ENCODE measurements around the gene PSD4. TPM values are rescaled to one million over a fixed set of nuclear protein-coding genes. Genes with fewer than 3 reads are reported as not detected.

PSD4 gene
- total RNA-seq, 1 experiment from 2014 or later: 12.6 TPM

DNA sequence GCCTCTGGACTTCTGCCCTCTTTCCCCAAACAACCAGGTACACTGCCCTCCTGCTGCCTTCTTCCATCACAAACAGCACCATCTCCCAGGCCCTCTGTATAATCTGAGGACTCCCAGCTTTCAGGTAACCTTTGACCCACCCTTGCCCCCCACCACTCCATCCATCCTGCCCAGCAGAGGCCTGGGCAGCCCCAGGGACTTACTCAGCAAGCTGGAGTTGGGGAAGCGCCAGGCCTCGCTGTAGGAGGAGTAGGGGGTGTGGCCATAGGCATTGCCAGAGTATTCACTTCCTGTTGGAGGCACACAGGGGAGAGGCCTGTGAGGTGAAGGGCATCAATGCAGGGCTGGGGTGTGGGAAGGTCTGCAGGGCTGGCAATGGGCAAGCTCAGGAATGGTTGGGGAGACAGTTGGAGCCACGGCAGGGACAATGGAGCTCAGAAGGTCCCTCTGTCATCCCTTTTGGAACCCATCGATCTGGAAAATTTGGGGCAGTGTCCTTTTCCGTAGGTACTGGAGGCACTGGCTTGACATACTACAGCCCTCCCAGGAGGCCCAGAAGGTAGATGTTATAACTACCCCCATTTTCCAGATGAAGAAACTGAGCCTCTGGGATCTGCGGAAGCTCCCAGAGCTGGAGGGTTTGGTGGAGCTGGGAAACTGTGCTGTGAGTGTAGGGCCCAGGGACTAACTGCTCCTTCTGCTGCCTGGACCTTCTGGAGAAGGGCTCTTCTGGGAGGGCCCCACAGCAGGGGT, 46.3 kb downstream of the PSD4 start:
- intact Hi-C loops (cut with micrococcal nuclease): no loop called here
- H2AFZ ChIP-seq (ENCODE audit: low read depth, low read length, poor library complexity, severe bottlenecking): no peak overlapping the region
- H3K27ac ChIP-seq (ENCODE audit: low read depth, low read length): peak overlapping the region; percentile 44
- BruUV-seq (replicated peaks): TSS peak; percentile 81
- ChIA-PET POLR2A (interaction anchor here (0.7 to 2.3 kb wide), 6 partner anchors 9 to 21 kb away, joined by 3 to 22 read pairs (median 3); no protein-coding TSS in a partner anchor), CTCF (interaction anchor here (1.0 to 1.4 kb wide), 3 partner anchors 15 to 21 kb away, joined by 3 read pairs; no protein-coding TSS in a partner anchor), RAD21 (ENCODE audit: low non-redundant PET in 1 of 2, low total read pairs in 2 of 2, uncharacterized antibody in 2 of 2, unreplicated experiment in 2 of 2) (no interaction called here)
- peak; percentile 98 for ATAC-seq
- no peaks in the 10 kb centered on the region for H3K27me3 ChIP-seq (ENCODE audit: insufficient read depth, low read length)
- peaks cover 31 to 37% of the 10 kb centered on the region in 2 experiments for H3K4me1 ChIP-seq (ENCODE audit: control insufficient read depth in 1 of 2, insufficient read depth in 2 of 2, low read length in 2 of 2)
- peak overlapping the region; percentile 64 for H3K4me2 ChIP-seq (ENCODE audit: low read length)
- H3K4me3 ChIP-seq (replicated peaks in 1 of 2; ENCODE audit: low read depth in 1 of 2, low read length in 2 of 2): peak overlapping the region; percentile 15 to 33
- H3K9ac ChIP-seq (ENCODE audit: low read length): peak overlapping the region; percentile 48
- H3K9me2 ChIP-seq (ENCODE audit: insufficient read depth): peaks cover 4% of the 10 kb centered on the region; the same call in 1 of the 2 replicates
- H3K9me3 ChIP-seq (ENCODE audit: control insufficient read depth in 1 of 2, insufficient read depth in 1 of 2, low read depth in 1 of 2, low read length in 2 of 2): no peaks in the 10 kb centered on the region
- peak; percentile 50 for DNase-seq (ENCODE audit: low read depth, low spot score)
- no peaks in the 10 kb centered on the region for H4K20me1 ChIP-seq (ENCODE audit: insufficient read depth)
- H3K79me2 ChIP-seq (ENCODE audit: insufficient read depth, low read length): no peaks in the 10 kb centered on the region
- H3K36me3 ChIP-seq (ENCODE audit: control insufficient read depth in 1 of 2, insufficient read depth in 2 of 2, low read length in 2 of 2): no peaks in the 10 kb centered on the region
- no peak for TF ChIP-seq SIN3A (IDR thresholded peaks at IDR 0.05; ENCODE audit: low read depth)
- TF ChIP-seq FOSL1 (IDR thresholded peaks at IDR 0.05; ENCODE audit: low read depth): no peak
- TF ChIP-seq CTCF (IDR thresholded peaks at IDR 0.05 in 2 of 3, conservative IDR thresholded peaks at IDR 0.05 in 1 of 3; ENCODE audit: borderline replicate concordance in 1 of 3, insufficient read depth in 1 of 3, low read depth in 2 of 3, low read length in 2 of 3): no peak
- no peak for TF ChIP-seq CEBPB (IDR thresholded peaks at IDR 0.05; ENCODE audit: low read depth)
- TF ChIP-seq MAX (IDR thresholded peaks at IDR 0.05): no peak
- TF ChIP-seq ELF1 (IDR thresholded peaks at IDR 0.05; ENCODE audit: borderline replicate concordance, low read depth): no peak; the same call in 1 of the 2 replicates
- TF ChIP-seq ZFX (IDR thresholded peaks at IDR 0.05): peak; percentile 55
- TF ChIP-seq POLR2A (IDR thresholded peaks at IDR 0.05; ENCODE audit: borderline replicate concordance, extremely low read depth, insufficient read depth, insufficient read length): no peak
- TF ChIP-seq EZH2phosphoT487 (IDR thresholded peaks at IDR 0.05; ENCODE audit: borderline replicate concordance): no peak
- no peak for TF ChIP-seq ZBTB33 (IDR thresholded peaks at IDR 0.05; ENCODE audit: extremely low read depth, insufficient replicate concordance, low read length)
- TF ChIP-seq YY1 (IDR thresholded peaks at IDR 0.05; ENCODE audit: extremely low read depth, insufficient replicate concordance, low read depth, low read length): peak; percentile 7
- TF ChIP-seq ZNF274 (IDR thresholded peaks at IDR 0.05; ENCODE audit: low read depth, low read length): no peak
- TF ChIP-seq, protein P1, sequence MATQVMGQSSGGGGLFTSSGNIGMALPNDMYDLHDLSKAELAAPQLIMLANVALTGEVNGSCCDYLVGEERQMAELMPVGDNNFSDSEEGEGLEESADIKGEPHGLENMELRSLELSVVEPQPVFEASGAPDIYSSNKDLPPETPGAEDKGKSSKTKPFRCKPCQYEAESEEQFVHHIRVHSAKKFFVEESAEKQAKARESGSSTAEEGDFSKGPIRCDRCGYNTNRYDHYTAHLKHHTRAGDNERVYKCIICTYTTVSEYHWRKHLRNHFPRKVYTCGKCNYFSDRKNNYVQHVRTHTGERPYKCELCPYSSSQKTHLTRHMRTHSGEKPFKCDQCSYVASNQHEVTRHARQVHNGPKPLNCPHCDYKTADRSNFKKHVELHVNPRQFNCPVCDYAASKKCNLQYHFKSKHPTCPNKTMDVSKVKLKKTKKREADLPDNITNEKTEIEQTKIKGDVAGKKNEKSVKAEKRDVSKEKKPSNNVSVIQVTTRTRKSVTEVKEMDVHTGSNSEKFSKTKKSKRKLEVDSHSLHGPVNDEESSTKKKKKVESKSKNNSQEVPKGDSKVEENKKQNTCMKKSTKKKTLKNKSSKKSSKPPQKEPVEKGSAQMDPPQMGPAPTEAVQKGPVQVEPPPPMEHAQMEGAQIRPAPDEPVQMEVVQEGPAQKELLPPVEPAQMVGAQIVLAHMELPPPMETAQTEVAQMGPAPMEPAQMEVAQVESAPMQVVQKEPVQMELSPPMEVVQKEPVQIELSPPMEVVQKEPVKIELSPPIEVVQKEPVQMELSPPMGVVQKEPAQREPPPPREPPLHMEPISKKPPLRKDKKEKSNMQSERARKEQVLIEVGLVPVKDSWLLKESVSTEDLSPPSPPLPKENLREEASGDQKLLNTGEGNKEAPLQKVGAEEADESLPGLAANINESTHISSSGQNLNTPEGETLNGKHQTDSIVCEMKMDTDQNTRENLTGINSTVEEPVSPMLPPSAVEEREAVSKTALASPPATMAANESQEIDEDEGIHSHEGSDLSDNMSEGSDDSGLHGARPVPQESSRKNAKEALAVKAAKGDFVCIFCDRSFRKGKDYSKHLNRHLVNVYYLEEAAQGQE (IDR thresholded peaks at IDR 0.05; ENCODE audit: low read depth): no peak
- 0 out of 2 replicates have a peak, but pooled peaks have one; percentile 24 for TF ChIP-seq SP1 (IDR thresholded peaks at IDR 0.05; ENCODE audit: low read depth)
- TF ChIP-seq JUND (IDR thresholded peaks at IDR 0.05): no peak
- TF ChIP-seq CBX3 (IDR thresholded peaks at IDR 0.05; ENCODE audit: low read depth): no peak
- TF ChIP-seq, protein P2, sequence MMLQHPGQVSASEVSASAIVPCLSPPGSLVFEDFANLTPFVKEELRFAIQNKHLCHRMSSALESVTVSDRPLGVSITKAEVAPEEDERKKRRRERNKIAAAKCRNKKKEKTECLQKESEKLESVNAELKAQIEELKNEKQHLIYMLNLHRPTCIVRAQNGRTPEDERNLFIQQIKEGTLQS (IDR thresholded peaks at IDR 0.05): no peak
- no peak for TF ChIP-seq RAD21 (IDR thresholded peaks at IDR 0.05; ENCODE audit: low read depth)
- TF ChIP-seq POLR2AphosphoS5 (IDR thresholded peaks at IDR 0.05; ENCODE audit: low read depth, low read length): peak; percentile 86
- no peak for TF ChIP-seq SRF (IDR thresholded peaks at IDR 0.05; ENCODE audit: low read depth)

Data from HCT116 (cell line).